MM.1S (cell line): Measurements from ENCODE around the gene SPTSSB.

Experiments
- DNase-seq: peaks from one replicate; pipeline ENCODE4 v3.0.0-alpha.2; 2015
- H2AFZ ChIP-seq: fragments of 300-600 bp; sonication (generic); 2 replicates; pipeline ENCODE4 v1.6.0; 2016; ENCODE audit warnings: antibody characterized with exemption, low read length
- H3F3A ChIP-seq: fragments of 300-600 bp; sonication (generic); 2 replicates; pipeline ENCODE4 v1.6.1; 2016; ENCODE audit warnings: mild to moderate bottlenecking, antibody characterized with exemption, low read length, moderate library complexity, mixed read lengths; ENCODE audit not compliant: insufficient read depth
- H3K27ac ChIP-seq: fragments of 300-600 bp; sonication (generic); 2 replicates; pipeline ENCODE4 v1.5.1; 2016; ENCODE audit warnings: mild to moderate bottlenecking, low read length
- H3K27me3 ChIP-seq: fragments of 300-600 bp; sonication (generic); replicated peaks from 2 replicates; pipeline ENCODE4 v1.6.0; 2016; ENCODE audit warnings: low read length; ENCODE audit not compliant: insufficient read depth
- H3K36me3 ChIP-seq: fragments of 300-600 bp; sonication (generic); replicated peaks from 2 replicates; pipeline ENCODE4 v1.6.1; 2016; ENCODE audit warnings: mild to moderate bottlenecking, low read length, mixed read lengths; ENCODE audit not compliant: insufficient read depth
- H3K4me1 ChIP-seq: fragments of 300-600 bp; sonication (generic); 2 replicates; pipeline ENCODE4 v1.6.1; 2016; ENCODE audit warnings: low read length, mixed read lengths
- H3K4me2 ChIP-seq: fragments of 300-600 bp; sonication (generic); 2 replicates; pipeline ENCODE4 v1.6.0; 2016; ENCODE audit warnings: low read depth, low read length
- H3K4me3 ChIP-seq: fragments of 300-600 bp; sonication (generic); 2 replicates; pipeline ENCODE4 v1.5.1; 2016; ENCODE audit warnings: low read length, mixed read lengths
- H3K79me2 ChIP-seq: fragments of 300-600 bp; sonication (generic); 2 replicates; pipeline ENCODE4 v1.6.1; 2016; ENCODE audit warnings: mixed run types, low read length, mixed read lengths
- H3K9ac ChIP-seq: fragments of 300-600 bp; sonication (generic); 2 replicates; pipeline ENCODE4 v1.6.1; 2016; ENCODE audit warnings: low read length, mixed read lengths
- H3K9me2 ChIP-seq: fragments of 300-600 bp; sonication (generic); replicated peaks from 2 replicates; pipeline ENCODE4 v1.6.1; 2016; ENCODE audit warnings: mild to moderate bottlenecking, low read length, mixed read lengths; ENCODE audit not compliant: insufficient read depth
- H3K9me3 ChIP-seq: fragments of 300-600 bp; sonication (generic); replicated peaks from 2 replicates; pipeline ENCODE4 v1.6.1; 2016; ENCODE audit warnings: mild to moderate bottlenecking, low read length, mixed read lengths; ENCODE audit not compliant: insufficient read depth
- H4K20me1 ChIP-seq: fragments of 300-600 bp; sonication (generic); 2 replicates; pipeline ENCODE4 v1.6.1; 2016; ENCODE audit warnings: mild to moderate bottlenecking, low read length, moderate library complexity, mixed read lengths; ENCODE audit not compliant: insufficient read depth
- CTCF ChIP-seq: fragments of 300-600 bp; sonication (generic); IDR thresholded peaks from 2 replicates; pipeline ENCODE4 v1.5.1; 2016; ENCODE audit warnings: antibody characterized with exemption, low read length, mixed read lengths
- EZH2 ChIP-seq: fragments of 300-600 bp; sonication (generic); optimal IDR thresholded peaks from 2 replicates; pipeline ENCODE3; 2017; ENCODE audit warnings: low read depth, mild to moderate bottlenecking, antibody characterized with exemption, low read length, mixed read lengths
- EZH2phosphoT487 ChIP-seq: fragments of 300-600 bp; sonication (generic); IDR thresholded peaks from 2 replicates; pipeline ENCODE4 v1.6.1; 2018; ENCODE audit warnings: antibody characterized with exemption, low read length

SPTSSB gene

GRCh38 chr3:161415506-161416231 lies 44.4 kb upstream of the SPTSSB start:
- H3K4me3 ChIP-seq, result no peak overlapping the region
- H3K4me2 ChIP-seq, result no peak overlapping the region
- DNase-seq, result no peak
- H3K36me3 ChIP-seq, result no peaks in the 10 kb centered on the region
- no peak overlapping the region for H3K9ac ChIP-seq
- H3K27ac ChIP-seq, result no peak overlapping the region
- no peaks in the 10 kb centered on the region for H3K79me2 ChIP-seq
- H4K20me1 ChIP-seq, result no peaks in the 10 kb centered on the region
- no peaks in the 10 kb centered on the region for H3F3A ChIP-seq
- TF ChIP-seq CTCF (no peak), EZH2 (no peak), EZH2phosphoT487 (no peak)
- no peaks in the 10 kb centered on the region for H3K4me1 ChIP-seq
- no peaks in the 10 kb centered on the region for H3K9me2 ChIP-seq
- no peaks in the 10 kb centered on the region for H3K9me3 ChIP-seq
- no peaks in the 10 kb centered on the region for H3K27me3 ChIP-seq
- H2AFZ ChIP-seq, result no peak overlapping the region

- no peak overlapping the region for H2AFZ ChIP-seq
- H3K9ac ChIP-seq, result no peak overlapping the region
- no peak for DNase-seq
- 0 out of 2 replicates have a peak, but pooled peaks cover 2% of the 10 kb centered on the region for H3K4me1 ChIP-seq
- no peaks in the 10 kb centered on the region for H3K9me2 ChIP-seq
- H3K4me3 ChIP-seq, result no peak overlapping the region
- H3K27me3 ChIP-seq, result no peaks in the 10 kb centered on the region
- no peaks in the 10 kb centered on the region for H3K79me2 ChIP-seq
- TF ChIP-seq CTCF (no peak), EZH2phosphoT487 (no peak)
- H3F3A ChIP-seq, result no peaks in the 10 kb centered on the region
- no peaks in the 10 kb centered on the region for H3K9me3 ChIP-seq
- no peak overlapping the region for H3K4me2 ChIP-seq
- no peak overlapping the region for H3K27ac ChIP-seq
- H3K36me3 ChIP-seq, result no peaks in the 10 kb centered on the region
- H4K20me1 ChIP-seq, result no peaks in the 10 kb centered on the region
Observed at GRCh38 chr3:161414907-161415306, 43.6 kb upstream of the SPTSSB start.

GRCh38 chr3:161413855-161414210 lies 42.5 kb upstream of the SPTSSB start:
- Histone ChIP-seq H3F3A (no peaks in the 10 kb centered on the region), H3K4me2 (no peak overlapping the region), H3K9ac (no peak overlapping the region), H3K9me2 (no peaks in the 10 kb centered on the region), H4K20me1 (no peaks in the 10 kb centered on the region), H3K79me2 (no peaks in the 10 kb centered on the region), H2AFZ (no peak overlapping the region), H3K27me3 (no peaks in the 10 kb centered on the region), H3K4me1 (0 out of 2 replicates have a peak, but pooled peaks cover 6% of the 10 kb centered on the region), H3K36me3 (no peaks in the 10 kb centered on the region), H3K27ac (no peak overlapping the region), H3K9me3 (no peaks in the 10 kb centered on the region), H3K4me3 (no peak overlapping the region)
- peak; percentile 6 for DNase-seq
- TF ChIP-seq EZH2phosphoT487 (no peak), CTCF (no peak), EZH2 (no peak)
